Measurements from ENCODE around the gene SEMA4G. TPM values are rescaled to one million over a fixed set of nuclear protein-coding genes. Genes with fewer than 3 reads are reported as not detected.

Gene SEMA4G
- total and polyA plus RNA-seq, 2 of the 8 experiments (the other 6 are each of a cell fraction or from before 2014, with no cell fraction given): 7.1 to 18.2 TPM

DNA sequence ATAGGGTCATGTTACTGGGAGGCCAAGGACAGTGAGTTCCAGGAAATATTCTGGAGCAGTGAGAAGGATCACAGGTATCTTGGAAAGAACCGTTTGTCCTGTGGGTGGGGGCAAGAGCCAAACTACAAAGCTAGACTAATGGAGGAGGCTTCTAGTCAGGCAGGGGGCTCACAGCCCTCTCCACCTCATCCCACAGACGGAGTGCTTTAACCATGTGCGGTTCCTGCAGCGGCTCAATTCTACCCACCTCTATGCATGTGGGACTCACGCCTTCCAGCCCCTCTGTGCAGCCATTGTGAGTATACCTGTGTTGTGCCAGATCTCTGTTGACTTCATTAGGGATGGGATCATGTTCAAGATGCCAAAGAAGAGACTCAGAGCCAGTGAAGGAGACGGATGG is 8.1 kb downstream of the SEMA4G start:
- no peaks in the 10 kb centered on the region for H3K4me1 ChIP-seq (replicated peaks in 1 of 4; ENCODE audit: control insufficient read depth in 3 of 4, insufficient read depth in 4 of 4, low read length in 3 of 4)
- WGBS, 2 experiments (ENCODE audit: extremely low coverage in 1 of 2, insufficient coverage in 1 of 2, insufficient read length in 1 of 2, insufficient replicate concordance in 2 of 2, low coverage in 1 of 2, low lambda C conversion rate in 2 of 2, missing lambda C conversion rate in 1 of 2): 88% methylated on average over 6 of the region's 6 CpGs; no CpG with 5 or more reads in 1 of the 2 experiments

More for the DNA sequence above, 8.1 kb downstream of the SEMA4G start:
- no peak overlapping the region for H3K23ac ChIP-seq (ENCODE audit: insufficient read length)
- no peak overlapping the region for H2AFZ ChIP-seq (ENCODE audit: low read length)
- no peak overlapping the region for H2BK120ac ChIP-seq (replicated peaks; ENCODE audit: low read depth, low read length)
- no peak overlapping the region for H3K18ac ChIP-seq (ENCODE audit: extremely low read depth, low read length)
- no peak overlapping the region for H4K8ac ChIP-seq (ENCODE audit: extremely low read depth, insufficient read depth, low read length)
- no peaks in the 10 kb centered on the region for H3K9me3 ChIP-seq (ENCODE audit: insufficient read depth in 2 of 2, low read depth in 1 of 2, low read length in 1 of 2)
- ChIA-PET POLR2A (ENCODE audit: partially characterized antibody) (interaction anchor here (1.0 to 1.7 kb wide), 6 partner anchors 8 to 15 kb away, joined by 3 to 8 read pairs (median 4); partner anchors contain the start of genes MRPL43 and TWNK), CTCF (ENCODE audit: partially characterized antibody) (interaction anchor here (1.5 to 2.7 kb wide), 3 partner anchors 17 to 37 kb away, joined by 4 to 9 read pairs (median 4); no protein-coding TSS in a partner anchor)
- FAIRE-seq (no peak), DNase-seq (ENCODE audit: low read depth in 1 of 2, low spot score in 2 of 2) (no peak)
- no peak overlapping the region for H2BK12ac ChIP-seq (ENCODE audit: low read depth, low read length)
- H3K4me3 ChIP-seq (ENCODE audit: extremely low read depth in 1 of 4, insufficient read depth in 2 of 4, low read depth in 3 of 4, low read length in 4 of 4): no peak overlapping the region
- H3K14ac ChIP-seq (ENCODE audit: insufficient read length): no peak overlapping the region
- H3K27me3 ChIP-seq (replicated peaks in 1 of 4; ENCODE audit: control insufficient read depth in 3 of 4, extremely low read depth in 1 of 4, insufficient read depth in 3 of 4, low read length in 3 of 4): no peaks in the 10 kb centered on the region
- no peaks in the 10 kb centered on the region for H3K79me2 ChIP-seq (ENCODE audit: control insufficient read depth in 1 of 2, insufficient read depth in 2 of 2, low read length in 2 of 2)
- H3K4me2 ChIP-seq (ENCODE audit: insufficient read depth in 1 of 2, low read depth in 2 of 2, low read length in 2 of 2): no peak overlapping the region
- H3K4ac ChIP-seq (replicated peaks; ENCODE audit: insufficient read length, low read depth, low read length): no peak overlapping the region
- H4K91ac ChIP-seq (replicated peaks; ENCODE audit: insufficient read length, low read length): no peak overlapping the region
- peaks cover 0 to 11% of the 10 kb centered on the region in 2 experiments for H4K20me1 ChIP-seq (replicated peaks in 1 of 2; ENCODE audit: control insufficient read depth in 1 of 2, insufficient read depth in 2 of 2, low read length in 2 of 2)
- no peak overlapping the region for H2BK15ac ChIP-seq (ENCODE audit: low read length)
- H3K79me1 ChIP-seq (ENCODE audit: low read depth, low read length): no peaks in the 10 kb centered on the region
- no peak for TF ChIP-seq TBP (IDR thresholded peaks at IDR 0.05; ENCODE audit: low read depth, low read length)
- TF ChIP-seq CEBPB (IDR thresholded peaks at IDR 0.05; ENCODE audit: low read depth, low read length): no peak
- no peak for TF ChIP-seq BACH1 (IDR thresholded peaks at IDR 0.05; ENCODE audit: low read length)
- no peak for TF ChIP-seq CHD2 (IDR thresholded peaks at IDR 0.05; ENCODE audit: low read length)
- no peak for TF ChIP-seq TAF1 (IDR thresholded peaks at IDR 0.05; ENCODE audit: low read depth, low read length)
- no peak for TF ChIP-seq ZNF274 (IDR thresholded peaks at IDR 0.05; ENCODE audit: borderline replicate concordance, extremely low read depth, low read length)
- no peak for TF ChIP-seq JUND (IDR thresholded peaks at IDR 0.05; ENCODE audit: low read length)
- no peak for TF ChIP-seq RAD21 (IDR thresholded peaks at IDR 0.05 in 1 of 2, conservative IDR thresholded peaks at IDR 0.05 in 1 of 2; ENCODE audit: low read depth in 2 of 2, low read length in 2 of 2)
- TF ChIP-seq RNF2 (IDR thresholded peaks at IDR 0.05; ENCODE audit: borderline replicate concordance, low read depth, low read length, missing control alignments, poor library complexity, severe bottlenecking): no peak
- TF ChIP-seq POLR2A (IDR thresholded peaks at IDR 0.05; ENCODE audit: control extremely low read depth in 1 of 2, low read depth in 2 of 2, low read length in 2 of 2): no peak
- TF ChIP-seq CBX5 (IDR thresholded peaks at IDR 0.05; ENCODE audit: low read depth, low read length): no peak
- TF ChIP-seq KDM5A (IDR thresholded peaks at IDR 0.05; ENCODE audit: low read length): no peak
- TF ChIP-seq SIRT6 (IDR thresholded peaks at IDR 0.05; ENCODE audit: low read length): no peak
- no peak overlapping the region for H4K5ac ChIP-seq (ENCODE audit: insufficient read length, low read depth, low read length)
- H3K56ac ChIP-seq (replicated peaks; ENCODE audit: insufficient read length, low read depth, low read length): no peak overlapping the region
- peaks cover 0 to 18% (median 5%) of the 10 kb centered on the region in 4 experiments; a peak in 4 of 8 replicates for H3K36me3 ChIP-seq (ENCODE audit: control insufficient read depth in 2 of 4, insufficient read depth in 4 of 4, low read length in 3 of 4)
- H2BK5ac ChIP-seq (ENCODE audit: low read depth, low read length): no peak overlapping the region
- no peak overlapping the region for H2BK20ac ChIP-seq (ENCODE audit: low read length)
- no peak overlapping the region for H3K9ac ChIP-seq (replicated peaks in 1 of 4; ENCODE audit: extremely low read depth in 1 of 4, low read depth in 3 of 4, low read length in 3 of 4)
- H3K23me2 ChIP-seq (ENCODE audit: low read depth, low read length): no peaks in the 10 kb centered on the region
- no peak overlapping the region for H2AK5ac ChIP-seq (ENCODE audit: low read depth, low read length)
- no peak overlapping the region for H3K27ac ChIP-seq (ENCODE audit: low read depth, low read length)

Data from H1 (cell line).